Amniotic epithelial cell (primary cell): ENCODE measurements around the gene ABHD14A.
"Not testable (repeated sequence)": the region's sequence is repeated elsewhere in the genome, so short reads cannot be mapped to it uniquely, and the experiment has no call there.

ENCODE experiments used
- DNase-seq: peaks from one replicate; pipeline ENCODE4 v3.0.0-alpha.2; 2010; ENCODE audit warnings: low read depth

The ABHD14A gene

GRCh38 chr3:51974277-51974962, 444 bp upstream of the ABHD14A start:
- no peak for DNase-seq

GRCh38 chr3:51975852-51976549, 1.1 kb downstream of the ABHD14A start:
- DNase-seq: peak; percentile 60

- no peak for DNase-seq
These were observed 2.7 kb downstream of the ABHD14A start for GRCh38 chr3:51977446-51978142.

GRCh38 chr3:51978143-51978502, 3.3 kb downstream of the ABHD14A start:
- no peak for DNase-seq

GRCh38 chr3:51980253-51980652, 5.4 kb downstream of the ABHD14A start:
- no peak for DNase-seq

- DNase-seq: peak; percentile 28
These were observed 7.5 kb downstream of the ABHD14A start for GRCh38 chr3:51982352-51982837.

- peak; percentile 92 for DNase-seq
These were observed 8.1 kb downstream of the ABHD14A start, which contains the start of gene ACY1 for GRCh38 chr3:51982838-51983577. Gene ACY1, plus strand, starts transcription at chr3:51983535. Its CDS starts 530 bp downstream, at chr3:51984065.

- DNase-seq: no peak
These were observed 8.9 kb downstream of the ABHD14A start for GRCh38 chr3:51983578-51984268.

- no peak for DNase-seq
These were observed 9.4 kb downstream of the ABHD14A start for GRCh38 chr3:51984269-51984647.

- DNase-seq: no peak
These were observed 10.2 kb downstream of the ABHD14A start for GRCh38 chr3:51985063-51985462.

- no peak for DNase-seq
These were observed 11.4 kb downstream of the ABHD14A start for GRCh38 chr3:51986010-51986947.

- DNase-seq: no peak
These were observed 12.7 kb downstream of the ABHD14A start for GRCh38 chr3:51987568-51987967.

- DNase-seq: no peak
These were observed 13.7 kb downstream of the ABHD14A start for GRCh38 chr3:51988286-51989146.

GRCh38 chr3:51990501-51990971, 15.7 kb downstream of the ABHD14A start:
- DNase-seq: not testable (repeated sequence)

- DNase-seq: no peak
These were observed 17.3 kb downstream of the ABHD14A start for GRCh38 chr3:51992017-51992682.

- not testable (repeated sequence) for DNase-seq
These were observed 18.8 kb downstream of the ABHD14A start for GRCh38 chr3:51993657-51994056.

- DNase-seq: no peak
These were observed 19.7 kb downstream of the ABHD14A start for GRCh38 chr3:51994530-51994929.

GRCh38 chr3:51995346-51996163, 20.7 kb downstream of the ABHD14A start, which contains the start of gene RPL29:
Gene RPL29, minus strand, starts transcription at chr3:51995895. Its CDS starts 434 bp downstream, at chr3:51995461.
- DNase-seq: peak; percentile 97
